ENCODE measurements around the gene KLHL29. TPM values are rescaled to one million over a fixed set of nuclear protein-coding genes. Genes with fewer than 3 reads are reported as not detected.

Gene KLHL29
- total RNA-seq, 1 donor from 2014 or later, result 15.1 TPM

- H3K27ac ChIP-seq, result no peak overlapping the region
- DNase-seq (no peak), ATAC-seq (peak; percentile 38)
- no peaks in the 10 kb centered on the region for H3K4me1 ChIP-seq
- TF ChIP-seq, protein P1, sequence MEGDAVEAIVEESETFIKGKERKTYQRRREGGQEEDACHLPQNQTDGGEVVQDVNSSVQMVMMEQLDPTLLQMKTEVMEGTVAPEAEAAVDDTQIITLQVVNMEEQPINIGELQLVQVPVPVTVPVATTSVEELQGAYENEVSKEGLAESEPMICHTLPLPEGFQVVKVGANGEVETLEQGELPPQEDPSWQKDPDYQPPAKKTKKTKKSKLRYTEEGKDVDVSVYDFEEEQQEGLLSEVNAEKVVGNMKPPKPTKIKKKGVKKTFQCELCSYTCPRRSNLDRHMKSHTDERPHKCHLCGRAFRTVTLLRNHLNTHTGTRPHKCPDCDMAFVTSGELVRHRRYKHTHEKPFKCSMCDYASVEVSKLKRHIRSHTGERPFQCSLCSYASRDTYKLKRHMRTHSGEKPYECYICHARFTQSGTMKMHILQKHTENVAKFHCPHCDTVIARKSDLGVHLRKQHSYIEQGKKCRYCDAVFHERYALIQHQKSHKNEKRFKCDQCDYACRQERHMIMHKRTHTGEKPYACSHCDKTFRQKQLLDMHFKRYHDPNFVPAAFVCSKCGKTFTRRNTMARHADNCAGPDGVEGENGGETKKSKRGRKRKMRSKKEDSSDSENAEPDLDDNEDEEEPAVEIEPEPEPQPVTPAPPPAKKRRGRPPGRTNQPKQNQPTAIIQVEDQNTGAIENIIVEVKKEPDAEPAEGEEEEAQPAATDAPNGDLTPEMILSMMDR (IDR thresholded peaks at IDR 0.05), result no peak
- intact Hi-C loops (cut with DNase I), result no loop called here
- H3K36me3 ChIP-seq, result no peaks in the 10 kb centered on the region
- H3K4me3 ChIP-seq, result no peak overlapping the region
- H3K27me3 ChIP-seq, result no peaks in the 10 kb centered on the region
- H3K9me3 ChIP-seq, result no peaks in the 10 kb centered on the region
These were observed 266.5 kb downstream of the KLHL29 start for GRCh38 chr2:23651187-23652080.

GRCh38 chr2:23653326-23653725 is 268.3 kb downstream of the KLHL29 start:
- TF ChIP-seq, protein P1 (IDR thresholded peaks at IDR 0.05), result no peak
- Histone ChIP-seq H3K4me3 (no peak overlapping the region), H3K36me3 (no peaks in the 10 kb centered on the region), H3K9me3 (no peaks in the 10 kb centered on the region), H3K27ac (no peak overlapping the region), H3K4me1 (no peaks in the 10 kb centered on the region), H3K27me3 (no peaks in the 10 kb centered on the region)
- intact Hi-C loops (cut with DNase I), result no loop called here
- ATAC-seq (no peak), DNase-seq (no peak)

DNA sequence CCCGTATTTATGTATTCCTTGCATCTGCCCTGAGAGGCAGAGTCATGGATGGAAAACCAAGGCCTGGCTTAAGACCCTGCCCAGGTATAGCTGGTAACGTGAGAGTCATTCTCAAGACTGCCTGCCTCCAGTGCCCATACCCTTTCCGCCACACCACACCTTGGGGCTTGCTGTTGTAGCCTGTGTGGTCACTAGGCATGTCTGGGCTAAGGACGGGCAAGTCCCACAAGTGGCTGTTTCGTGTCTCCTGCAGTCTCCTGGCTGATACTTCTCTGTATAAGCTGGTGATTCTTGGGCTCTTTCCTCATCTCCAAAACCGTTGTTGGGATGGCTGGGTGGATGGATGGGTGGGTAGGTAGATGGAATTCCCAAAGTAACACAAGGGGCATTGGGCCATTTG is 269.8 kb downstream of the KLHL29 start:
- no peak overlapping the region for H3K27ac ChIP-seq

DNA sequence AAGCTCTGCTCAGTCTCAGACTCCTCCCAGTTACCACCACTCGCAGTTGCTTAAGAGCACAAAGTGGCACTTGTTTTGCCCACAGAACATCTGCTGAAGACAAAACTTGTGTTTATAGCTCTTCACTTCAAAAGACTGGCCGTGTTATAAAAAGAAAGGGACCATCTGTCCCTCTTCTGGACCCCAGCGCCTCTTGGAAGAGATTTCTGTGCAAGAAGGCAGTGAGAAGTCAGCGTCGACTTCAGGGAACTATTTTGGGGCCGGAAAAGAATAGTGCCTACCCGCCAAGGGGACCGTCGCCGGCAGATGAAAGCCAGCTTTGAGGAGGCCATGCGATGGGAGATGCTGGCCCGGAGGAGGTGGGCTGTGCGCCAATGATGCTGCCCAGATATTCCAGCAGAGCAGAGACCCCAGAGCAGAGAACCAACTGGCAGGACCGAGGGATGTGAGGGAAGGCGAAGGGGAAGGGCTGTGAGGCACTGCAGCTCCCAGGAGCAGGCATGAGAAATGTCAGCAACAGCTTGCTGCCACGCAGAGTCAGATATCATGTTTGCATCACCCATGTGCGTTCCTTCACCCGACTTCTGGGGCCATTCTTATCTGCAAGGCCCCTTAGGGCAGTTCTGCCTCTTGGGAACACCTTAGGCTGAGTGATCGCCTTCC is 271.1 kb downstream of the KLHL29 start:
- intact Hi-C loops (cut with DNase I), result no loop called here
- H3K36me3 ChIP-seq, result no peaks in the 10 kb centered on the region
- no peaks in the 10 kb centered on the region for H3K9me3 ChIP-seq
- no peak for DNase-seq
- ATAC-seq, result no peak
- H3K4me1 ChIP-seq, result no peaks in the 10 kb centered on the region
- H3K4me3 ChIP-seq, result no peak overlapping the region
- no peaks in the 10 kb centered on the region for H3K27me3 ChIP-seq
- TF ChIP-seq, protein P1 (IDR thresholded peaks at IDR 0.05), result no peak
- H3K27ac ChIP-seq, result no peak overlapping the region

More for the DNA sequence above, 269.8 kb downstream of the KLHL29 start:
- intact Hi-C loops (cut with DNase I), result no loop called here
- Histone ChIP-seq H3K27me3 (no peaks in the 10 kb centered on the region), H3K4me3 (no peak overlapping the region), H3K36me3 (no peaks in the 10 kb centered on the region), H3K4me1 (no peaks in the 10 kb centered on the region), H3K9me3 (no peaks in the 10 kb centered on the region)
- TF ChIP-seq, protein P1 (IDR thresholded peaks at IDR 0.05), result no peak
- ATAC-seq (no peak), DNase-seq (no peak)

GRCh38 chr2:23656597-23656973 is 271.6 kb downstream of the KLHL29 start:
- Histone ChIP-seq H3K36me3 (no peaks in the 10 kb centered on the region), H3K9me3 (no peaks in the 10 kb centered on the region), H3K4me1 (no peaks in the 10 kb centered on the region), H3K27ac (no peak overlapping the region), H3K27me3 (no peaks in the 10 kb centered on the region), H3K4me3 (no peak overlapping the region)
- DNase-seq, result no peak
- ATAC-seq, result no peak
- TF ChIP-seq, protein P1 (IDR thresholded peaks at IDR 0.05), result no peak
- intact Hi-C loops (cut with DNase I), result no loop called here

Measured in upper lobe of right lung (tissue), 1 donor.